ENCODE data around the gene TAS2R8.

The TAS2R8 gene

DNA sequence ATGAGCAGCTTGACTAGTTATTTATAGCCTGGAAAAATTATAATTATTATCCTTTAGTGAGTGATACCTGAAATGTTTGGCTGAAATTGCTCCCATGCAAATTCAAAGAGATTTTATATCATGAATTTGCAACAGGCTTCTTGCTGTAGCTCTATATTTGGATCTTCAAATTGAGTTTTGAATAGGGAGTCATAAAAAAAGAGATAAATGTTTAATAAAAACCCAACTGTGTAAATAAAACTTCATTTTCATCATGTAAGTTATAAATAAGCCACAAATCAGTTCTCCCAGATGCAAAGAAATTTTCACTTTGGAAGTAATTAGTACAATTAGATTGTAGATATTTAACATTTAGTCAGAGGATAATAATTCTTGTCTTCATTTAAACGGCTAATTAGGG, at the start of gene TAS2R8:
TAS2R8 (minus strand) TSS at position 101 of the 400 bp plus-strand sequence. CDS start 306 bp downstream, outside the sequence.
- TF ChIP-seq, protein P1, sequence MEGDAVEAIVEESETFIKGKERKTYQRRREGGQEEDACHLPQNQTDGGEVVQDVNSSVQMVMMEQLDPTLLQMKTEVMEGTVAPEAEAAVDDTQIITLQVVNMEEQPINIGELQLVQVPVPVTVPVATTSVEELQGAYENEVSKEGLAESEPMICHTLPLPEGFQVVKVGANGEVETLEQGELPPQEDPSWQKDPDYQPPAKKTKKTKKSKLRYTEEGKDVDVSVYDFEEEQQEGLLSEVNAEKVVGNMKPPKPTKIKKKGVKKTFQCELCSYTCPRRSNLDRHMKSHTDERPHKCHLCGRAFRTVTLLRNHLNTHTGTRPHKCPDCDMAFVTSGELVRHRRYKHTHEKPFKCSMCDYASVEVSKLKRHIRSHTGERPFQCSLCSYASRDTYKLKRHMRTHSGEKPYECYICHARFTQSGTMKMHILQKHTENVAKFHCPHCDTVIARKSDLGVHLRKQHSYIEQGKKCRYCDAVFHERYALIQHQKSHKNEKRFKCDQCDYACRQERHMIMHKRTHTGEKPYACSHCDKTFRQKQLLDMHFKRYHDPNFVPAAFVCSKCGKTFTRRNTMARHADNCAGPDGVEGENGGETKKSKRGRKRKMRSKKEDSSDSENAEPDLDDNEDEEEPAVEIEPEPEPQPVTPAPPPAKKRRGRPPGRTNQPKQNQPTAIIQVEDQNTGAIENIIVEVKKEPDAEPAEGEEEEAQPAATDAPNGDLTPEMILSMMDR (IDR thresholded peaks at IDR 0.05; ENCODE audit: low read depth, low read length), result no peak
- no peak for DNase-seq (ENCODE audit: low read depth in 2 of 2)
- H3K4me3 ChIP-seq (replicated peaks in 1 of 2; ENCODE audit: low read depth in 2 of 2, low read length in 2 of 2), result no peak within 1 kb of the TSS

GRCh38 chr12:10855807-10856206, 48.7 kb upstream of the TAS2R8 start:
- no peak overlapping the region for H3K4me3 ChIP-seq (replicated peaks in 1 of 2; ENCODE audit: low read depth in 2 of 2, low read length in 2 of 2)
- TF ChIP-seq, protein P1 (IDR thresholded peaks at IDR 0.05; ENCODE audit: low read depth, low read length), result no peak
- DNase-seq (ENCODE audit: low read depth in 2 of 2), result no peak

GRCh38 chr12:10853776-10854175, 46.7 kb upstream of the TAS2R8 start:
- TF ChIP-seq, protein P1 (IDR thresholded peaks at IDR 0.05; ENCODE audit: low read depth, low read length), result no peak
- DNase-seq (ENCODE audit: low read depth in 2 of 2), result no peak

DNA sequence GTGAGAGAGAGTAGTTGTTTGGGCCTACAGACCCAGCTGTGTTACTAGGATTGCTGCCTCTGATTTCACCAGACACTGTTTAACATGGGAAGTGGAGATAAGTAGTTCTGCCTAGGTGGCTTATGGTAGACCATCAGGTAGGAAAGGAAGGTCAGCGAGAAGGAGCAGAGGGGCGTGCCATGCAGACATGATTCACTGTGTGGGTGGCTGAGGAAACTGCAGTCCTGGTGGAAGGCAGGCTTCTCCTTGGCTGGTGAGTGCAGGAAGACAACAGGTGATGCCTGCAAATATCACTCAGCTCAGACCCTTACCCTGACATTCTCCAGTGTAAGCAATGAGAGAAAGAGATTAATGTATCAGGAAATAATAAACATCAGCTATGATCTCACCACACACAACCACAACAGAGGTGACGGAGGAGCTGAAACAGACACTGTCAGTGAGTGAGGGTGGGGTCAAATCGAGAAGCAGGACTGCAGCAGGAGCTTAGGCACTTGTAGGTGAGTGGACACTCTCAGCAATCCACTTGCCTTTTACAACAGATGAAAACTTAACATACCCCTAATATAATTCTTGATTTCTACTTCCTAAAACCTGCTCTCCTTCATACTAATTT, 44.3 kb upstream of the TAS2R8 start:
- DNase-seq (ENCODE audit: low read depth in 2 of 2), result no peak
- no peak overlapping the region for H3K4me3 ChIP-seq (replicated peaks in 1 of 2; ENCODE audit: low read depth in 2 of 2, low read length in 2 of 2)
- TF ChIP-seq, protein P1 (IDR thresholded peaks at IDR 0.05; ENCODE audit: low read depth, low read length), result no peak

More at GRCh38 chr12:10853776-10854175, 46.7 kb upstream of the TAS2R8 start:
- H3K4me3 ChIP-seq (replicated peaks in 1 of 2; ENCODE audit: low read depth in 2 of 2, low read length in 2 of 2), result no peak overlapping the region

DNA sequence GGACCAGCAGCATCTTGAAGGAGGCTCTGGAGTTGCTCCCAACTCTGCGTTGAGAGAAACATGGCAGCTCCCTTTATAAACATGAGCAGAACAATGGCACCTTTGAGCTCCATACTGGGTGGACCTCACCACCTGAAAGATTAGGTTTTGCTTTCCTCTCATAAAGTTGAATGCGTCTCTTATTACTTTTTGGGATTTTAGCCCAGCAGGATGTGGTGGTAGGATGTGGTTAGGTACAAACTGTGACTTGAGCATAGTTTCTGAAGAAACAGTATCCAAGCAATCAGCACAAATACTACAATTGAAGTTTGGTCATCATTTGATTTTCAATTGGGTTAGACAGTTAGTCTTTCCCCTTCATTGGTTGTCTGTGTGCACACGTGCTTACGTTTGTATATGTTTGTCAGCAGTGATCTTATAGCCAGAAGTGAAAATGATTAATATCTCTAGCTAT, 42.4 kb upstream of the TAS2R8 start, which contains the start of gene PRR4:
PRR4 (minus strand) TSS at position 51 of the 454 bp plus-strand sequence; CDS start at position 13, 38 bp downstream.
- TF ChIP-seq, protein P1 (IDR thresholded peaks at IDR 0.05; ENCODE audit: low read depth, low read length), result no peak
- H3K4me3 ChIP-seq (replicated peaks in 1 of 2; ENCODE audit: low read depth in 2 of 2, low read length in 2 of 2), result no peak within 1 kb of the TSS
- peak in 1 of 2 donors; percentile 2 for DNase-seq (ENCODE audit: low read depth in 2 of 2)

GRCh38 chr12:10847744-10848143, 40.7 kb upstream of the TAS2R8 start:
- no peak overlapping the region for H3K4me3 ChIP-seq (replicated peaks in 1 of 2; ENCODE audit: low read depth in 2 of 2, low read length in 2 of 2)
- peak in 1 of 2 donors; percentile 2 for DNase-seq (ENCODE audit: low read depth in 2 of 2)
- TF ChIP-seq, protein P1 (IDR thresholded peaks at IDR 0.05; ENCODE audit: low read depth, low read length), result no peak

Measured in cardiac fibroblast (primary cell).